AG10803 (cell line): Measurements from ENCODE around the gene RBM15.
A peak's percentile ranks its signal among the peaks of the same experiment; 100 is the strongest.

ENCODE experiments used
- DNase-seq: peaks from one replicate; pipeline ENCODE4 v3.0.0; 2010; ENCODE audit warnings: low read depth
- H3K4me3 ChIP-seq: 2 replicates; pipeline ENCODE4 v1.5.1; 2011; ENCODE audit warnings: mild to moderate bottlenecking, low read length, control low read depth
- TF ChIP-seq, protein P1 (sequence below): conservative IDR thresholded peaks from 2 replicates; pipeline ENCODE4 v1.5.1; 2011; ENCODE audit warnings: mild to moderate bottlenecking, low read length, control low read depth, inconsistent platforms

RBM15 gene

GRCh38 chr1:110341872-110342331, 2.7 kb downstream of the RBM15 start:
- DNase-seq = no peak
- TF ChIP-seq, protein P1, sequence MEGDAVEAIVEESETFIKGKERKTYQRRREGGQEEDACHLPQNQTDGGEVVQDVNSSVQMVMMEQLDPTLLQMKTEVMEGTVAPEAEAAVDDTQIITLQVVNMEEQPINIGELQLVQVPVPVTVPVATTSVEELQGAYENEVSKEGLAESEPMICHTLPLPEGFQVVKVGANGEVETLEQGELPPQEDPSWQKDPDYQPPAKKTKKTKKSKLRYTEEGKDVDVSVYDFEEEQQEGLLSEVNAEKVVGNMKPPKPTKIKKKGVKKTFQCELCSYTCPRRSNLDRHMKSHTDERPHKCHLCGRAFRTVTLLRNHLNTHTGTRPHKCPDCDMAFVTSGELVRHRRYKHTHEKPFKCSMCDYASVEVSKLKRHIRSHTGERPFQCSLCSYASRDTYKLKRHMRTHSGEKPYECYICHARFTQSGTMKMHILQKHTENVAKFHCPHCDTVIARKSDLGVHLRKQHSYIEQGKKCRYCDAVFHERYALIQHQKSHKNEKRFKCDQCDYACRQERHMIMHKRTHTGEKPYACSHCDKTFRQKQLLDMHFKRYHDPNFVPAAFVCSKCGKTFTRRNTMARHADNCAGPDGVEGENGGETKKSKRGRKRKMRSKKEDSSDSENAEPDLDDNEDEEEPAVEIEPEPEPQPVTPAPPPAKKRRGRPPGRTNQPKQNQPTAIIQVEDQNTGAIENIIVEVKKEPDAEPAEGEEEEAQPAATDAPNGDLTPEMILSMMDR = no peak
- H3K4me3 ChIP-seq = peak overlapping the region; percentile 38

DNA sequence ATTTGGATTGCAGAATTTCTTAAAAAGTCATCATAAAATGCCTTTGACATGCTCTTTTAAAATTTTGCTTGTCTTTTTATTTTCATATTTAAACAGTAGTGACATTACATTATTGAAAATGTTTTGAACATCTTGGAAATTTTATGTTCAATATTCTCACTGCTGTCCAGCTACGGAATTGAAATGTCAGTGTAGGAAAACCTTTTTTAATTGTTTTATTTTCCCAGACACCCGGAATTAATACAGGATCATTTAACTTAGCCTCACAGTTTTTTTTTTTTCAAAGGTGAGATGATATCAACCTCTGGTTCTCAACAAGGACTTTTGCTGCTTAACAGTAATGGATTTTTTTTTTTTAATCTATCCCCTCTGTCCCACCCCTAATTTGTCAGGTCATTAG, 4.1 kb downstream of the RBM15 start:
- TF ChIP-seq, protein P1 = no peak
- no peak overlapping the region for H3K4me3 ChIP-seq
- no peak for DNase-seq

- H3K4me3 ChIP-seq = no peak overlapping the region
- TF ChIP-seq, protein P1 = no peak
- DNase-seq = no peak
These were observed 5.0 kb downstream of the RBM15 start for GRCh38 chr1:110344152-110344551.

GRCh38 chr1:110345480-110345879, 6.3 kb downstream of the RBM15 start:
- H3K4me3 ChIP-seq = no peak overlapping the region
- TF ChIP-seq, protein P1 = no peak
- DNase-seq = no peak

DNA sequence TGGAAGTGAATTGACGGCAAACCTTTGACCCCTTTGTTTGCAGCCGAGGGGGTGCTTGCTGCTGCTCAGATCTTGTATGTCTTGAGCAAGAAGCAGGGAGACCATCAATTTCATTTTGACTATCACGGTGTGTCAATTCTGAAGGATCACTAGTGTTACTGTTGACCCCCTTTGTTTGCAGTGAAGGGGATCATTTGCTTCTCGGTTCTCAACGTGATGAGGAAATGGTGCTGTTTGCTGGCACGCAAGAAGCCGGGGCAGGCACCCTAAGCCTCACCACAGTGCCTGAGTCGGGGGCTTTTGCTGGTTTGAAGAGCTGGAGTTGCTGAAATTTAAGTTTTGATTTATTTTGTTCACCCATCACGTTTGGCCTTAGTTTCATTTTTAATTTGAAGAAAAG, 7.5 kb downstream of the RBM15 start:
- DNase-seq = no peak
- TF ChIP-seq, protein P1 = no peak
- no peak overlapping the region for H3K4me3 ChIP-seq

DNA sequence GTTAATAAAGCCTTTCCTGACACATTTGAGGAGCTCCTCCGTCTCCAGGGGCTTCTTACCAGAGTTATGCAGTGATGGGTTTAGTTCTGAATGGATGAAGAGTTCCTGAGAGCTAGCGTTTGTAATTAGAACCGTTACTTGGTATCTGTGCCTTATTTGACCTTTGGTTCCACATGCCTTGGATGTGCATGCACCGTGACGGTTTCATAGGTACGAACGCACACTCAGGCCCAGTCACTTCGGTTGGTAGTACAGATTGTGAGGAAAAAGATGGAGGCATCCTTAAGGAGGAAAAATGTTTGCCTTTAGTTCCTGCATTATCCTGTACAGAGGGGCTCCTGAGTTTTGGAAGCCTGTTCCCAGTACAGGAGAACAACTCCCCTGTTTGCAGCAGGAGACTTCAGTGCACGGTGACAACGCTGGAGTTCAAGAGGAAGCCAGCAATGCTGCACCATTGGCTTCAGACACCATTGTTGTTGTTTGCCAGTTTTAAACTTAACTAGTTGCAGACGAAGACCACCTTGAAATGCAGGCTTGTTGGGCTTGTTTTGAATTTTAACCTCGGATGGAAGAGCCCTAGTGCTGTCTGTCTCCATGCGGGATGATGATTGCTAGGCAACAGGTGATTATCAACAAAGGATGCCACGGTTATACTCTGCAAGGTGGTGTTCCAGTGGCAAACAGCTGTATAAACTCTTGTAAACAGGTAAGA, 8.2 kb downstream of the RBM15 start:
- no peak for DNase-seq
- no peak overlapping the region for H3K4me3 ChIP-seq
- TF ChIP-seq, protein P1 = no peak

GRCh38 chr1:110348050-110348449, 8.9 kb downstream of the RBM15 start:
- no peak for DNase-seq
- H3K4me3 ChIP-seq = no peak overlapping the region
- TF ChIP-seq, protein P1 = no peak
